ENCODE results near the gene C2CD5.

DNA sequence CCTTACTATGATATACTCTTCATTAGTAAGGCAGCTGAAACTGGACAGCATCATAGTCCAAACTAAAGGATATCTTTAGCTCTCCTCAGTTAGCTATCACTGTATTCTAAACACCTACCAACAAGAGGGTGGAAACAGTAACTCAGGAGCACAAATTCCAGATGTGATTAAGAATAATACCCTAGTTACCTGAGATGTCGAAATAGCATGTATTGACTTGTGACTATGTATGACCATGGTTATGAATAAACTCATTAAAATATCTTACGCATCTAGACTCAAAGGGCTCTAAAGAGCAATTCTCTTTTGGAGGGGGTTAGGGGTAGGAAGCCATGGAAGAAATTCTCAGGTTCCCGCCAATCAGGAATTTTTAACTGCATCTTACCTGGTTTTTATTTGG, 90.8 kb downstream of the C2CD5 start:
- TF ChIP-seq POLR2A (IDR thresholded peaks at IDR 0.05; ENCODE audit: low read length) (no peak), GATA1 (IDR thresholded peaks at IDR 0.05; ENCODE audit: low read depth, low read length) (no peak)
